HG03095 (cell line): ENCODE measurements around the gene PANX2.

Experiments used
- ATAC-seq: cut with Tn5 transposase; IDR thresholded peaks from one replicate; pipeline ENCODE4 v1.9.1; 2021; ENCODE audit warnings: moderate library complexity; ENCODE audit not compliant: unreplicated experiment

Gene PANX2

GRCh38 chr22:50227579-50228215 lies 57.2 kb downstream of the PANX2 start:
- no peak for ATAC-seq

GRCh38 chr22:50228366-50228765 lies 57.8 kb downstream of the PANX2 start:
- no peak for ATAC-seq

DNA sequence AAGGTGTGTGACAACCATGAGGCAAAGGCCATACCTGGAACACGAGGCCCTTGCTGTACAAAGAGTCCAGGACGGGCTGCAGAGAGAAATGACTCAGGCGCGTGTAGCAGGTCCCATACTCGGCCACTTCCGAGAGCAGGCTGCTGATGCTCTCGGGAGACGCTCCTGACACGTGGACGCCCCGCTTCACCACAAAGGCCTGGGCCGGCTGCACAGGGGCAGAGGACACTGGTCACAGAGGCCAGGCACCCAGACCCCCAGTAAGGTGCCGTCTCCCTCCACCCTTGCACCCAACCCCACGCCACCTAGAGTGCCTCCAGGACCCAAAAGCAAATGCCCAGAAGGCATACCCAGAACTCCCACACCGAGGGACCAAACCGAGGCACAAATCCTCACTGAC lies 58.8 kb downstream of the PANX2 start:
- ATAC-seq, result no peak
